ENCODE results near the gene ELAVL1.

DNA sequence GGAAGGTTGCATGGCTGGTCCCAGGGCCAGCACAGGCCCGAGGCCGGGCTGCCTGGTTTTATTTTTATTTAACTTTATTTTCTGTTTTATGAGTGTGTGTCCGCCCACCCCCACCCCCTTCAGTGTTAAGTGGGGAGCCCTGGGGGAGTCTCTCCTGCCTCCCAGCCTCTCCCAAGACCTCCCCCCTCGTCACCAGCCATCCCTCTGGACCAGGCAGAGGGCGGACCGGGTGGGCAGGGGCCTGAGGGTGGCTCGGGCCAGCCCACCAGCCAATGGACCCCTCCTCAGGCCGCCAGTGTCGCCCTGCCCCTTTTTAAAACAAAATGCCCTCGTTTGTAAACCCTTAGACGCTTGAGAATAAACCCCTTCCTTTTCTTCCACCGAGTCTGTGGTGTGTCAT lies 91.3 kb downstream of the ELAVL1 start:
- TF ChIP-seq, protein P1, sequence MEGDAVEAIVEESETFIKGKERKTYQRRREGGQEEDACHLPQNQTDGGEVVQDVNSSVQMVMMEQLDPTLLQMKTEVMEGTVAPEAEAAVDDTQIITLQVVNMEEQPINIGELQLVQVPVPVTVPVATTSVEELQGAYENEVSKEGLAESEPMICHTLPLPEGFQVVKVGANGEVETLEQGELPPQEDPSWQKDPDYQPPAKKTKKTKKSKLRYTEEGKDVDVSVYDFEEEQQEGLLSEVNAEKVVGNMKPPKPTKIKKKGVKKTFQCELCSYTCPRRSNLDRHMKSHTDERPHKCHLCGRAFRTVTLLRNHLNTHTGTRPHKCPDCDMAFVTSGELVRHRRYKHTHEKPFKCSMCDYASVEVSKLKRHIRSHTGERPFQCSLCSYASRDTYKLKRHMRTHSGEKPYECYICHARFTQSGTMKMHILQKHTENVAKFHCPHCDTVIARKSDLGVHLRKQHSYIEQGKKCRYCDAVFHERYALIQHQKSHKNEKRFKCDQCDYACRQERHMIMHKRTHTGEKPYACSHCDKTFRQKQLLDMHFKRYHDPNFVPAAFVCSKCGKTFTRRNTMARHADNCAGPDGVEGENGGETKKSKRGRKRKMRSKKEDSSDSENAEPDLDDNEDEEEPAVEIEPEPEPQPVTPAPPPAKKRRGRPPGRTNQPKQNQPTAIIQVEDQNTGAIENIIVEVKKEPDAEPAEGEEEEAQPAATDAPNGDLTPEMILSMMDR (IDR thresholded peaks at IDR 0.05) = no peak
- no peak for TF ChIP-seq EZH2 (IDR thresholded peaks at IDR 0.05; ENCODE audit: borderline replicate concordance, insufficient read depth, low read depth, low read length, poor library complexity, severe bottlenecking)

All from B cell (primary cell).